ENCODE data around the gene ENTREP1. TPM values are rescaled to one million over a fixed set of nuclear protein-coding genes. Genes with fewer than 3 reads are reported as not detected.

ENTREP1 gene
- total RNA-seq, 6 donors from 2014 or later = 28.5 to 49.2 (median 38.2) TPM

DNA sequence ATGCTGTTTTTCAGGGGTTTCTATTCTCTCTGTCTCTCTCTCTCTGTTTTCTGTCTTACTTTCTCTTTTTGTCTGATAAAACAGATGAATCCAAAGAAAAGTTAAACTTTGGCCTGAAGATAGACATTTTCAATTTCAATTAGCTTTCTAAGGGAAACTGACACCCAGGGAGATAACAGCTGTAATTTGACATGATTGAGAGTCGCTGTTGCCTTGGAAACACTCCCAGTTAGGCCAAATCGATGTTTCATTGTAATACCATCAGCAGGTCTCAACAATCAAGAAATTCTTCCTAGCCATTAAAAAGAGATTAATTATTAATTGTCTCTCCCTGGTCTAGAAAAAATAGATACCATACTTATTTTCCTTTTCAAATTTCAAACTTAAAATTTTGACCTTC lies 53.0 kb downstream of the ENTREP1 start:
- no peak for ATAC-seq (ENCODE audit: low FRiP score in 2 of 2)
- 71 to 80% methylated on average over 2 of the region's 2 CpGs for WGBS, 2 donors

DNA sequence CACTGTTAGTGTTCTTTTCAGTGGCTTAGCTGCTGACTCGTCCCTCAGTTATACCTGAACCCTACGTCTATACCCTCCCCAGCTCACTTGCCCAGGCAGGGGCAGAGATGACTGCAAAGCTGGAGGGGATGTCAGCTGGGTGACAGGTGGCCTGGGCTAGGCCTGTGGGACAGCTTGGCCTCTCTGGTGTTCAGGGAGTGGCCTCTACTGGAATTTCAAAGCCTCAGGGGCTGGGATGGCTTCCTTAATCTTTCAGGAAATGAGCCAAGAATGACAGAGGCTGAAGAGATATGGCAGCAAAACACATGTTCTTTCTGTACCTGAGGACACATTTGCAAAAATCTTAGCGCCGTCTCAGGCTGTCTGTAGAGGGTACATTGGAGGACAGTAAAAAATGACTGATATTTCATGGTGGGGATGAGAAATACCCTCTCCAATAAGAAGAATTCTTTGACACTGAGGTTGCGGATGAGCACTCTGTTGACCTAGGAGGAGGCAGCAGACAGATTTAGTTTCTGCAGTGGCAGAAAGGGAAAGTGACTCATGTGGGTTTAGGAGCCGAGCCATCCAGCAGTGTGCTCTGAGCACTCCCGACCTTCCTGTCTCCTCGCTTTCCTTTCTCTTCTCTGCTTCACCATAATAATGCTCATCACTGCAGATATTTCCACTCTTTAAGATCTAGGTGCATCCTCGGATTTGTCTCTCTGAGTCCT lies 54.4 kb downstream of the ENTREP1 start:
- TF ChIP-seq POLR2AphosphoS5 (IDR thresholded peaks at IDR 0.05) (no peak), POLR2A (IDR thresholded peaks at IDR 0.05) (no peak), EP300 (IDR thresholded peaks at IDR 0.05) (no peak)
- TF ChIP-seq, protein P1, sequence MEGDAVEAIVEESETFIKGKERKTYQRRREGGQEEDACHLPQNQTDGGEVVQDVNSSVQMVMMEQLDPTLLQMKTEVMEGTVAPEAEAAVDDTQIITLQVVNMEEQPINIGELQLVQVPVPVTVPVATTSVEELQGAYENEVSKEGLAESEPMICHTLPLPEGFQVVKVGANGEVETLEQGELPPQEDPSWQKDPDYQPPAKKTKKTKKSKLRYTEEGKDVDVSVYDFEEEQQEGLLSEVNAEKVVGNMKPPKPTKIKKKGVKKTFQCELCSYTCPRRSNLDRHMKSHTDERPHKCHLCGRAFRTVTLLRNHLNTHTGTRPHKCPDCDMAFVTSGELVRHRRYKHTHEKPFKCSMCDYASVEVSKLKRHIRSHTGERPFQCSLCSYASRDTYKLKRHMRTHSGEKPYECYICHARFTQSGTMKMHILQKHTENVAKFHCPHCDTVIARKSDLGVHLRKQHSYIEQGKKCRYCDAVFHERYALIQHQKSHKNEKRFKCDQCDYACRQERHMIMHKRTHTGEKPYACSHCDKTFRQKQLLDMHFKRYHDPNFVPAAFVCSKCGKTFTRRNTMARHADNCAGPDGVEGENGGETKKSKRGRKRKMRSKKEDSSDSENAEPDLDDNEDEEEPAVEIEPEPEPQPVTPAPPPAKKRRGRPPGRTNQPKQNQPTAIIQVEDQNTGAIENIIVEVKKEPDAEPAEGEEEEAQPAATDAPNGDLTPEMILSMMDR (IDR thresholded peaks at IDR 0.05) = no peak
- Histone ChIP-seq H3K27ac (no peak overlapping the region), H3K9me3 (no peaks in the 10 kb centered on the region), H3K4me3 (no peak overlapping the region), H3K27me3 (no peaks in the 10 kb centered on the region), H3K36me3 (no peaks in the 10 kb centered on the region), H3K4me1 (peaks cover 3 to 27% (median 18%) of the 10 kb centered on the region in 4 donors)
- DNase-seq (no peak), ATAC-seq (ENCODE audit: low FRiP score in 2 of 2) (peak; percentile 41 to 50)
- 77 to 80% methylated on average over 9 of the region's 9 CpGs for WGBS, 2 donors

More for the DNA sequence above, 53.0 kb downstream of the ENTREP1 start:
- no peaks in the 10 kb centered on the region for H3K27me3 ChIP-seq
- peaks cover 3 to 27% (median 18%) of the 10 kb centered on the region in 4 donors for H3K4me1 ChIP-seq
- no peaks in the 10 kb centered on the region for H3K36me3 ChIP-seq
- H3K4me3 ChIP-seq = no peak overlapping the region
- DNase-seq = no peak
- no peaks in the 10 kb centered on the region for H3K9me3 ChIP-seq
- TF ChIP-seq POLR2A (IDR thresholded peaks at IDR 0.05) (no peak), EP300 (IDR thresholded peaks at IDR 0.05) (no peak), POLR2AphosphoS5 (IDR thresholded peaks at IDR 0.05) (no peak)
- TF ChIP-seq, protein P1 (IDR thresholded peaks at IDR 0.05) = no peak
- no peak overlapping the region for H3K27ac ChIP-seq

DNA sequence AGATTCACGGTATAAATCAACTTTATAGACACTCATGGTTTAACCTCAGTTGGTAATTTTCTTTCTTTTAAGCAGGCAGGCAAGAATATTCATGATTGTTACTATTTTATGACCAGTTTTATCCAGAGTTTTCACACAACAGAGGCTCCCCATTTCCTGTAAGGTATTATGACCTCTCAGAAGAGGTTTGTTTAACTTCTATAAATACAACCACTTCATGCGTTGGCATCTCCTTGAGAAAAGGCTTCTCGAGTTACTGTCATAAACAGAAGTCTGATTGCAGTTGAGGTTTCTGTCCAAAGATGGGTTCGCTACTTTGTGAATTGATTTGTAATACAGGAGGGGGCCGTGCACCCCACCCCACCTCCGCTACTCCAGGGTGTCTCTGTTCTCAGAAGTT lies 55.3 kb downstream of the ENTREP1 start:
- H3K27me3 ChIP-seq = no peaks in the 10 kb centered on the region
- 70 to 77% methylated on average over 6 of the region's 6 CpGs for WGBS, 2 donors
- no peak for TF ChIP-seq EP300 (IDR thresholded peaks at IDR 0.05)
- TF ChIP-seq, protein P1 (IDR thresholded peaks at IDR 0.05) = no peak
- no peak for TF ChIP-seq POLR2AphosphoS5 (IDR thresholded peaks at IDR 0.05)
- TF ChIP-seq POLR2A (IDR thresholded peaks at IDR 0.05) = no peak
- no peaks in the 10 kb centered on the region for H3K36me3 ChIP-seq
- H3K9me3 ChIP-seq = no peaks in the 10 kb centered on the region
- DNase-seq = no peak
- no peak overlapping the region for H3K27ac ChIP-seq
- peaks cover 3 to 27% (median 18%) of the 10 kb centered on the region in 4 donors for H3K4me1 ChIP-seq
- no peak for ATAC-seq (ENCODE audit: low FRiP score in 2 of 2)
- no peak overlapping the region for H3K4me3 ChIP-seq

DNA sequence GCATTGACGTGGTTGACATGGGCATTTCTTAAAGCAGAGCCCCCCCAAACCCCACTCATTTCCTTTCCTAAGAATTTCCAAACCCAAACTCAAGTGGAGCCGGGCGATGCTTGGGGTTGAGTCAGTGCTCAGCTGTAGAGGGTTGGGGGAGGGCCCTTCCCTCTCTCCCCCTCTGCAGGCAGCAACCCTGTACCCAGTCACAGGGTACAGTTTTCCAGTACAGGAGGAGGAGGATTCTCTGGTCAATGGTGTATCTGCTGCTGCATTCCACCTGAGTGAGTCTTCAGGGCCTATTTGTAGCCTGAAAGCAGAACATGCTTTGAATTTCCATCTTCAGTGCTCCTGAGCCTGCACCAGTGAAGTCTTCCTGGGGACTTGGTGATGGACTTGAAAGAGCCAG lies 55.8 kb downstream of the ENTREP1 start:
- DNase-seq = no peak

More for the DNA sequence above, 55.8 kb downstream of the ENTREP1 start:
- Histone ChIP-seq H3K4me3 (no peak overlapping the region), H3K27me3 (no peaks in the 10 kb centered on the region), H3K9me3 (no peaks in the 10 kb centered on the region), H3K36me3 (no peaks in the 10 kb centered on the region), H3K27ac (no peak overlapping the region), H3K4me1 (peaks cover 3 to 27% (median 18%) of the 10 kb centered on the region in 4 donors)
- 86 to 89% methylated on average over 1 to 3 of the region's 3 CpGs for WGBS, 2 donors
- no peak for ATAC-seq (ENCODE audit: low FRiP score in 2 of 2)
- TF ChIP-seq, protein P1 (IDR thresholded peaks at IDR 0.05) = no peak
- no peak for TF ChIP-seq EP300 (IDR thresholded peaks at IDR 0.05)
- TF ChIP-seq POLR2AphosphoS5 (IDR thresholded peaks at IDR 0.05) = no peak
- no peak for TF ChIP-seq POLR2A (IDR thresholded peaks at IDR 0.05)

Measured in upper lobe of left lung (tissue), 6 donors.